Measurements from ENCODE around the gene DYNC2H1.

DNA sequence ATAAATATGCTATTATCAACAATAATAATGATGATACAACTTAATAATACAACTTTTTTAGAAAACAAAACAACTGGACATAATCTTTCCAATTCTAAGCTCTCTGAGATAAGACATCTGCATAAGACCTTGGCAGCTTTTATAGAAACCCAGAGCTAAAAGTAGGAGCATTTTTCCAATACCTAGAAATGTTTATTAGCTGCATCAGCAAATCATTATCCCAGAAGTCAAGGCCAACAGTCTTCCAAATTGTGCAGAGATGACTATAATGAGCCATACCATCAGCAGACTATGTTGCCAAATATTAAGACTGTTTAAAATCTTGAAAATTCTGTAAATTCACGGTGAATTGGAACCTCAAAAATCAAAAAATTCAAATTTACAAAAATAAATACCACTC lies 47.6 kb upstream of the DYNC2H1 start:
- TF ChIP-seq, protein P1, sequence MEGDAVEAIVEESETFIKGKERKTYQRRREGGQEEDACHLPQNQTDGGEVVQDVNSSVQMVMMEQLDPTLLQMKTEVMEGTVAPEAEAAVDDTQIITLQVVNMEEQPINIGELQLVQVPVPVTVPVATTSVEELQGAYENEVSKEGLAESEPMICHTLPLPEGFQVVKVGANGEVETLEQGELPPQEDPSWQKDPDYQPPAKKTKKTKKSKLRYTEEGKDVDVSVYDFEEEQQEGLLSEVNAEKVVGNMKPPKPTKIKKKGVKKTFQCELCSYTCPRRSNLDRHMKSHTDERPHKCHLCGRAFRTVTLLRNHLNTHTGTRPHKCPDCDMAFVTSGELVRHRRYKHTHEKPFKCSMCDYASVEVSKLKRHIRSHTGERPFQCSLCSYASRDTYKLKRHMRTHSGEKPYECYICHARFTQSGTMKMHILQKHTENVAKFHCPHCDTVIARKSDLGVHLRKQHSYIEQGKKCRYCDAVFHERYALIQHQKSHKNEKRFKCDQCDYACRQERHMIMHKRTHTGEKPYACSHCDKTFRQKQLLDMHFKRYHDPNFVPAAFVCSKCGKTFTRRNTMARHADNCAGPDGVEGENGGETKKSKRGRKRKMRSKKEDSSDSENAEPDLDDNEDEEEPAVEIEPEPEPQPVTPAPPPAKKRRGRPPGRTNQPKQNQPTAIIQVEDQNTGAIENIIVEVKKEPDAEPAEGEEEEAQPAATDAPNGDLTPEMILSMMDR (conservative IDR thresholded peaks at IDR 0.05; ENCODE audit: low read depth, low read length), result no peak
- no peak for TF ChIP-seq EZH2 (IDR thresholded peaks at IDR 0.05; ENCODE audit: borderline replicate concordance, low read depth, low read length, poor library complexity, severe bottlenecking)

Data from A673 (cell line).